Cardiac muscle cell (in vitro differentiated cells and primary cell): ENCODE results near the gene RIMKLB. TPM values are rescaled to one million over a fixed set of nuclear protein-coding genes. Genes with fewer than 3 reads are reported as not detected.

Experiments used
- DNase-seq, 2 donors: peaks; one replicate each; pipeline versions ENCODE4 v3.0.0 to v3.0.0-alpha.2; 2010 to 2017; ENCODE audit warnings: low read depth in 1 of 2, low spot score in 1 of 2
- H3K27ac ChIP-seq: fragments of 200-600 bp; sonication (generic); 2 replicates; pipeline ENCODE4 v1.5.1; 2016
- H3K27me3 ChIP-seq: fragments of 200-600 bp; sonication (generic); 2 replicates; pipeline ENCODE4 v1.6.0; 2016; ENCODE audit warnings: control low read depth
- H3K36me3 ChIP-seq: fragments of 200-600 bp; sonication (generic); 2 replicates; pipeline ENCODE4 v1.5.1; 2016; ENCODE audit warnings: control low read depth
- H3K4me1 ChIP-seq: fragments of 200-600 bp; sonication (generic); 2 replicates; pipeline ENCODE4 v1.8.1; 2017; ENCODE audit warnings: low read depth, mild to moderate bottlenecking, mixed run types
- H3K4me3 ChIP-seq: fragments of 200-600 bp; sonication (generic); 2 replicates; pipeline ENCODE4 v1.5.1; 2016; ENCODE audit warnings: mild to moderate bottlenecking
- H3K9me3 ChIP-seq: fragments of 200-600 bp; sonication (generic); 2 replicates; pipeline ENCODE4 v1.5.1; 2017; ENCODE audit warnings: low read depth, mild to moderate bottlenecking, control low read depth
- polyA plus RNA-seq: library from polyadenylated mRNA; unstranded; fragments of >200 nt; fragmentation: Nextera tagmentation; extraction: Ambion mirVana; gene quantifications from 2 replicates; pipeline ENCODE4 v1.2.1, GENCODE V29; 2016
- total RNA-seq: library from RNA; depleted of rRNA; stranded (reverse); fragments of >200 nt; gene quantifications from 2 replicates; pipeline ENCODE4 v1.2.3, GENCODE V29; 2016
- TF ChIP-seq, protein P1 (sequence below): IDR thresholded peaks from 2 replicates; pipeline ENCODE4 v1.5.1; 2012; ENCODE audit warnings: low read depth, mild to moderate bottlenecking, low read length

The RIMKLB gene
- total and polyA plus RNA-seq, 2 experiments from 2014 or later = 47.7 to 70.9 TPM

DNA sequence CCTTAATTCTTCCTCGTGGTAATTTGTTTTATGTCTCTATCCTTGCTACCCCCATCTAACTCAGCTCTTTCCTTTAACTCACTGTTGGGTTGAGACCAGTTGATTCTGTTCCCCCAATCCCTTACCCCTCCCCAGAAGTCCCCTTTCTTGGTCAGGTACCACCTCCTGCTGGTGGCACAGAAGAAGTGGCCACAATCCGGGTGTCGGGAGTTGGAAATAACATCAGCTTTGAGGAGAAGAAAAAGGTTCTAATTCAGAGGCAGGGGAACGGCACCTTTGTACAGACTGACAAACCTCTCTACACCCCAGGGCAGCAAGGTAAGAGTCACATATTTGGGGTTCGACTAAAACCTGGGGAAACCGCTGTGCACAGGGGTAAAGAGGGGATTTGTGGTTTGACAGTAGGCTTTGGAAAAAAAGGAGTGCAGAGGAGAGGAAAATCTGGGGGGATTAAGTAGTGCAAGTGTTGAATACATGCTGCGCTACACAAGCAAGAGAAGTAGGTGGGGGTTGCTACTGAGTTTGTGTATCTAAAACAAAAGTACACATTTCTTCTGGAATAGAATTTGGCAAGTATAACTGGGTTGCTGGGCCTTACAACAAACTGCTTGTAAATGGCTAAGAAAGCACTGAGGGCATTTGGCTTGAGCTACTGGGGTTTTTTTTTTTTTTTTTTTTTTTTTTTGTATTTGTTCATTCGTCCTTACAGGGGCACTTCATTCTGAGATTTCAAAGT is 125.9 kb downstream of the RIMKLB start:
- H3K27ac ChIP-seq = no peak overlapping the region
- no peaks in the 10 kb centered on the region for H3K4me1 ChIP-seq
- TF ChIP-seq, protein P1, sequence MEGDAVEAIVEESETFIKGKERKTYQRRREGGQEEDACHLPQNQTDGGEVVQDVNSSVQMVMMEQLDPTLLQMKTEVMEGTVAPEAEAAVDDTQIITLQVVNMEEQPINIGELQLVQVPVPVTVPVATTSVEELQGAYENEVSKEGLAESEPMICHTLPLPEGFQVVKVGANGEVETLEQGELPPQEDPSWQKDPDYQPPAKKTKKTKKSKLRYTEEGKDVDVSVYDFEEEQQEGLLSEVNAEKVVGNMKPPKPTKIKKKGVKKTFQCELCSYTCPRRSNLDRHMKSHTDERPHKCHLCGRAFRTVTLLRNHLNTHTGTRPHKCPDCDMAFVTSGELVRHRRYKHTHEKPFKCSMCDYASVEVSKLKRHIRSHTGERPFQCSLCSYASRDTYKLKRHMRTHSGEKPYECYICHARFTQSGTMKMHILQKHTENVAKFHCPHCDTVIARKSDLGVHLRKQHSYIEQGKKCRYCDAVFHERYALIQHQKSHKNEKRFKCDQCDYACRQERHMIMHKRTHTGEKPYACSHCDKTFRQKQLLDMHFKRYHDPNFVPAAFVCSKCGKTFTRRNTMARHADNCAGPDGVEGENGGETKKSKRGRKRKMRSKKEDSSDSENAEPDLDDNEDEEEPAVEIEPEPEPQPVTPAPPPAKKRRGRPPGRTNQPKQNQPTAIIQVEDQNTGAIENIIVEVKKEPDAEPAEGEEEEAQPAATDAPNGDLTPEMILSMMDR = peak; percentile 64
- no peaks in the 10 kb centered on the region for H3K36me3 ChIP-seq
- H3K27me3 ChIP-seq = no peaks in the 10 kb centered on the region
- H3K9me3 ChIP-seq = no peaks in the 10 kb centered on the region
- DNase-seq = peak; percentile 46 to 65
- H3K4me3 ChIP-seq = no peak overlapping the region

DNA sequence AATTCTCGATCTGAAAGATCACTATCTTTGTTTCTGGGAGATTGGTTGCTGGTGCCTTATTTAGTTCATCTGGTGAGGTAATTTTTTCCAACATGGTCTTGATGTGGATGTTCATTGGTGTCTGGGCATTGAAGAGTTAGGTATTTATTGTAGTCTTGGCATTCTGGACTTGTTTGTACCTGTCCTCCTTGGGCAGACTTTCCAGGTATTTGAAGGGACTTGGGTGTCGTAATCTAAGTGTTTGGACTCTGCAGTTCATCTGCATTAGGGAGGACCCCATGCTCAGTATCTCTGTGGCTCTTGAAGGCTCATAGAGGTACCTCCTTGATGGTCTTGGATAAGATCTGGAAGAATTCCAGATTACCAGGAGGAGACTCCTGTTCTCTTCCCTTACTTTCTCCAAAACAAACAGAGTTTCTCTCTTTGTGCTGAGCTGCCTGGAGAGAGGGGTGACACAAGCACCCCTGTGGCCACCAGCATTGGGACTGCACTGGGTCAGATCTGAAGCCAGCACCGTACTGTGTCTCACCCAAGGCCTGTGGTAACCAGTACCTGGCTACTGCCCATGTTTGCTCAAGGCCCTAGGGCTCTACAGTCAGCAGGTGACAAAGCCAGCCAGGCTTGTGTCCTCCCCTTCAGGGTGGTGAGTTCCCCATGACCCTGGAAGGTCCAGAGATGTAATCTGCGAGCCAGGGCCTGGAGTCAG is 129.9 kb downstream of the RIMKLB start:
- no peaks in the 10 kb centered on the region for H3K36me3 ChIP-seq

DNA sequence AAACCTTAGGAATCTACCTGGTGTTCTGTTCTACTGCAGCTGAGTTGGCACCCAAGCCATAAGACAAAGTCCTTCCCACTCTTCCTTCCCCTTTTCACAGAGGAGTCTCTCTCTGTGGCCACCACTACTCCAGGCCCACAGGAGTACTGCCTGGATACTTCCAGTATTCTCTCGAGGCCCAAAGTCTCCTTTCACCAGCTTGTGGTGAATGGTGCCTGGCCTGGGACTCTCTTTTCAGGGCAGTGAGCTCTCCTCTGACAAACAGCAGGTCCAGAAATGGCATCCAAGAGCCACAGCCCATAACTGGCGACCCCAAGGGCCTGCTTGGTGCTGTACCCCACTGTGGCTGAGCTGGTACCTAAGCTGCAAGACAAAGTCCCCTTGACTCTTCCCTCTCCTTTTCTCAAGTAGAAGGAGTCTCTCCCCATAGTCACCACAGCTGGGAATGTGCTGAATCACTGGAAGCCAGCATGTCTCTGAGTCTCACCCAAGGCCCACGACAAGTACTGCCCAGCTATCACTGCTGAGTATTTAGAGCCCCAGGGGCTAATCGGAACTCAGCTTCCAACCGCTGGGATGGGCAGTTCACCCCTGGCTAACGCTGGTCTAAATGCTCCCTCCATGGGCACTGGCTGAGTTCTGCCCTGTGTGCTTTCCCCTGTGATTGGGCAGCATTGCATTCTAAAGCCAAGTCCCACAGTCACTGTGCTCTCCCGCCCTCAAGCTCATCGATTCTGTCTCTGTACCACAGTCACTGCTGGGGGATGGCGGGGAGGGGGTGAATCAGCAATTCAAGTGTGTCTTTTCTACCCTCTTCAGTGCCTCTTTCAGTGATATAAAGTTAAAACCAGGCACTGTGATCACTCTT is 130.7 kb downstream of the RIMKLB start:
- Histone ChIP-seq H3K4me3 (no peak overlapping the region), H3K27ac (no peak overlapping the region), H3K9me3 (no peaks in the 10 kb centered on the region), H3K4me1 (no peaks in the 10 kb centered on the region), H3K27me3 (no peaks in the 10 kb centered on the region), H3K36me3 (no peaks in the 10 kb centered on the region)
- no peak for DNase-seq
- TF ChIP-seq, protein P1 = no peak

More for the DNA sequence above, 129.9 kb downstream of the RIMKLB start:
- Histone ChIP-seq H3K27ac (no peak overlapping the region), H3K9me3 (no peaks in the 10 kb centered on the region), H3K4me1 (no peaks in the 10 kb centered on the region), H3K27me3 (no peaks in the 10 kb centered on the region), H3K4me3 (no peak overlapping the region)
- TF ChIP-seq, protein P1 = no peak
- DNase-seq = no peak

DNA sequence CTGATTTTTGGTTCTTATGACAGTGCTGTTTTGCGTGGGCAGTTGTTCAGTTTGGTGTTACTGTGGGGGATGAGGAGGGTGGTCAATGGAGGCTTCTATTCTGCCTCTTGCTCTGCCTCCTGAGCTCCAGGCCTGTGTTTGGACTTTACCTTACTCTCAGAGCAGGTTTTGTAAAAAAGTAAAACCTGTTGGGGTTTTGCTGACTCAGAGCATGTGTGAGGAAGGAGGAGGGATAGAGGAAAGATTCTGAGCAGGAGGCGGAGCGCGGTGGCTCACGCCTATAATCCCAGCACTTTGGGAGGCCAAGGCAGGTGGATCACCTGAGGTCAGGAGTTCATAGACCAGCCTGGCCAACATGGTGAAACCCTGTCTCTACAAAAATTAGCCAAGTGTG is 131.3 kb downstream of the RIMKLB start:
- Histone ChIP-seq H3K27ac (no peak overlapping the region), H3K36me3 (no peaks in the 10 kb centered on the region), H3K9me3 (no peaks in the 10 kb centered on the region), H3K27me3 (no peaks in the 10 kb centered on the region), H3K4me3 (no peak overlapping the region), H3K4me1 (no peaks in the 10 kb centered on the region)
- TF ChIP-seq, protein P1 = no peak
- no peak for DNase-seq

DNA sequence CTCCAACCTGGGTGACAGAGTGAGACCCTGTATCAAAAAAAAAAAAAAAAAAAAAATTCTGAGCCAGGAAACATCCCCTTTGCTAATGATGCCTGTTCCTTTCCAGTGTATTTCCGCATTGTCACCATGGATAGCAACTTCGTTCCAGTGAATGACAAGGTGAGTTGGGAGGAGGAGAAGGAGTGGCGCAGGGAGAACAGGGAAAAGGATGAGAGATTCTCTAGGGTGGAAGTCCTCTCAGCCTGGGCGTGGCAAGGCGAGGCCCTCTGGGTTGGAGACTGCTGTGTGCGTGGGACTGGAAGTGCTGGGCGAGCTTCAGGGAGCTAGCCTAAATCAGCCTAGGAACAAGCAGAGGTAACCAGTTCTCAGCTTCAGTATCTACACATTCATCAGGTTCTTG is 131.8 kb downstream of the RIMKLB start:
- Histone ChIP-seq H3K4me1 (no peaks in the 10 kb centered on the region), H3K9me3 (no peaks in the 10 kb centered on the region), H3K36me3 (no peaks in the 10 kb centered on the region), H3K27me3 (no peaks in the 10 kb centered on the region), H3K27ac (no peak overlapping the region), H3K4me3 (no peak overlapping the region)
- DNase-seq = no peak
- TF ChIP-seq, protein P1 = no peak
